ENCODE measurements around the gene UBE2J2. TPM values are rescaled to one million over a fixed set of nuclear protein-coding genes. Genes with fewer than 3 reads are reported as not detected.

Gene UBE2J2
- total and polyA plus RNA-seq, 2 of the 8 experiments (the other 6 are each of a cell fraction or from before 2014, with no cell fraction given): 33.6 to 67.9 TPM

- H2AK5ac ChIP-seq (ENCODE audit: low read depth, low read length): no peak overlapping the region; the same call in 1 of the 2 replicates
- ChIA-PET CTCF (ENCODE audit: partially characterized antibody) (interaction anchor here (1.4 to 6.2 kb wide), 3 partner anchors 17 to 101 kb away, joined by 3 to 28 read pairs (median 3); no protein-coding TSS in a partner anchor), POLR2A (ENCODE audit: partially characterized antibody) (interaction anchor here (1.2 to 1.8 kb wide), 2 partner anchors 9 to 27 kb away, joined by 3 to 5 read pairs; partner anchors contain the start of genes B3GALT6 and SDF4)
- H3K18ac ChIP-seq (ENCODE audit: extremely low read depth, low read length): no peak overlapping the region
- no peaks in the 10 kb centered on the region for H3K27me3 ChIP-seq (replicated peaks in 1 of 4; ENCODE audit: control insufficient read depth in 3 of 4, extremely low read depth in 1 of 4, insufficient read depth in 3 of 4, low read length in 3 of 4)
- WGBS, 2 experiments (ENCODE audit: extremely low coverage in 1 of 2, insufficient coverage in 1 of 2, insufficient read length in 1 of 2, insufficient replicate concordance in 2 of 2, low coverage in 1 of 2, low lambda C conversion rate in 2 of 2, missing lambda C conversion rate in 1 of 2): 92% methylated on average over 44 of the region's 44 CpGs; no CpG with 5 or more reads in 1 of the 2 experiments
- H2BK5ac ChIP-seq (ENCODE audit: low read depth, low read length): no peak overlapping the region; the same call in 1 of the 2 replicates
- no peak overlapping the region for H4K91ac ChIP-seq (replicated peaks; ENCODE audit: insufficient read length, low read length)
- peaks cover 21% of the 10 kb centered on the region for H3K79me1 ChIP-seq (ENCODE audit: low read depth, low read length)
- H3K27ac ChIP-seq (ENCODE audit: low read depth, low read length): no peak overlapping the region
- H2BK120ac ChIP-seq (replicated peaks; ENCODE audit: low read depth, low read length): no peak overlapping the region
- DNase-seq (ENCODE audit: low read depth in 1 of 2, low spot score in 2 of 2) (no peak), FAIRE-seq (no peak)
- H3K9ac ChIP-seq (replicated peaks in 1 of 4; ENCODE audit: extremely low read depth in 1 of 4, low read depth in 3 of 4, low read length in 3 of 4): no peak overlapping the region
- H3K23me2 ChIP-seq (ENCODE audit: low read depth, low read length): no peaks in the 10 kb centered on the region; the same call in 1 of the 2 replicates
- H2AFZ ChIP-seq (ENCODE audit: low read length): no peak overlapping the region
- H3K56ac ChIP-seq (replicated peaks; ENCODE audit: insufficient read length, low read depth, low read length): no peak overlapping the region
- peaks cover 5 to 26% of the 10 kb centered on the region in 2 experiments for H4K20me1 ChIP-seq (replicated peaks in 1 of 2; ENCODE audit: control insufficient read depth in 1 of 2, insufficient read depth in 2 of 2, low read length in 2 of 2)
- no peak overlapping the region for H3K4me2 ChIP-seq (ENCODE audit: insufficient read depth in 1 of 2, low read depth in 2 of 2, low read length in 2 of 2)
- H3K14ac ChIP-seq (ENCODE audit: insufficient read length): no peak overlapping the region
- H4K5ac ChIP-seq (ENCODE audit: insufficient read length, low read depth, low read length): no peak overlapping the region
- H3K4me1 ChIP-seq (replicated peaks in 1 of 4; ENCODE audit: control insufficient read depth in 3 of 4, insufficient read depth in 4 of 4, low read length in 3 of 4): no peaks in the 10 kb centered on the region
- no peak overlapping the region for H2BK20ac ChIP-seq (ENCODE audit: low read length)
- H4K8ac ChIP-seq (ENCODE audit: extremely low read depth, insufficient read depth, low read length): no peak overlapping the region
- H2BK12ac ChIP-seq (ENCODE audit: low read depth, low read length): no peak overlapping the region
- H2BK15ac ChIP-seq (ENCODE audit: low read length): no peak overlapping the region
- H3K9me3 ChIP-seq (ENCODE audit: insufficient read depth in 2 of 2, low read depth in 1 of 2, low read length in 1 of 2): no peaks in the 10 kb centered on the region
- no peak overlapping the region for H3K4ac ChIP-seq (replicated peaks; ENCODE audit: insufficient read length, low read depth, low read length)
- H3K36me3 ChIP-seq (ENCODE audit: control insufficient read depth in 2 of 4, insufficient read depth in 4 of 4, low read length in 3 of 4): peaks cover 2 to 31% (median 17%) of the 10 kb centered on the region in 4 experiments; a peak in 7 of 8 replicates
- H3K23ac ChIP-seq (ENCODE audit: insufficient read length): no peak overlapping the region
- peaks cover 0 to 11% of the 10 kb centered on the region in 2 experiments; a peak in 1 of 4 replicates for H3K79me2 ChIP-seq (ENCODE audit: control insufficient read depth in 1 of 2, insufficient read depth in 2 of 2, low read length in 2 of 2)
- no peak overlapping the region for H3K4me3 ChIP-seq (ENCODE audit: extremely low read depth in 1 of 4, insufficient read depth in 2 of 4, low read depth in 3 of 4, low read length in 4 of 4)
- no peak for TF ChIP-seq CEBPB (IDR thresholded peaks at IDR 0.05; ENCODE audit: low read depth, low read length)
- TF ChIP-seq SAP30 (IDR thresholded peaks at IDR 0.05; ENCODE audit: insufficient read depth, insufficient replicate concordance, low read length): no peak
- TF ChIP-seq POLR2AphosphoS5 (IDR thresholded peaks at IDR 0.05; ENCODE audit: low read depth, low read length): no peak
- TF ChIP-seq RFX5 (IDR thresholded peaks at IDR 0.05; ENCODE audit: borderline replicate concordance, low read depth, low read length): no peak
- TF ChIP-seq CTBP2 (IDR thresholded peaks at IDR 0.05; ENCODE audit: borderline replicate concordance, insufficient read depth, insufficient read length, low read length): no peak
- TF ChIP-seq MAX (IDR thresholded peaks at IDR 0.05): no peak
- TF ChIP-seq ATF3 (IDR thresholded peaks at IDR 0.05; ENCODE audit: insufficient read depth, low read depth, low read length): no peak
- TF ChIP-seq HDAC6 (IDR thresholded peaks at IDR 0.05; ENCODE audit: low read depth, low read length): no peak
- TF ChIP-seq SRF (IDR thresholded peaks at IDR 0.05; ENCODE audit: low read depth, low read length): no peak
These were observed 51.0 kb downstream of the UBE2J2 start for GRCh38 chr1:1222575-1223225.

Data from H1 (cell line).